Gastrocnemius medialis (tissue), 4 donors: Measurements from ENCODE around the gene ATP9B.

Experiments used
- POLR2A ChIP-seq, 2 donors: fragments of 450-650 bp; IDR thresholded peaks; one replicate each; pipeline ENCODE4 v1.6.1; 2017; ENCODE audit warnings: antibody characterized with exemption in 2 of 2, mild to moderate bottlenecking in 2 of 2, moderate library complexity in 2 of 2
- TF ChIP-seq, protein P1 (sequence below), 5 experiments: fragments of 450-650 bp in 3 of 5; fragments of 200-600 bp in 2 of 5; sonication (generic) in 2 of 5; IDR thresholded peaks in 4 of 5; conservative IDR thresholded peaks in 1 of 5; 1 replicate in 4 of 5; 2 replicates in 1 of 5; pipeline ENCODE4 v1.5.1; 2016 to 2019; ENCODE audit warnings: antibody characterized with exemption in 5 of 5, mild to moderate bottlenecking in 3 of 5, moderate library complexity in 3 of 5

- TF ChIP-seq, protein P1, sequence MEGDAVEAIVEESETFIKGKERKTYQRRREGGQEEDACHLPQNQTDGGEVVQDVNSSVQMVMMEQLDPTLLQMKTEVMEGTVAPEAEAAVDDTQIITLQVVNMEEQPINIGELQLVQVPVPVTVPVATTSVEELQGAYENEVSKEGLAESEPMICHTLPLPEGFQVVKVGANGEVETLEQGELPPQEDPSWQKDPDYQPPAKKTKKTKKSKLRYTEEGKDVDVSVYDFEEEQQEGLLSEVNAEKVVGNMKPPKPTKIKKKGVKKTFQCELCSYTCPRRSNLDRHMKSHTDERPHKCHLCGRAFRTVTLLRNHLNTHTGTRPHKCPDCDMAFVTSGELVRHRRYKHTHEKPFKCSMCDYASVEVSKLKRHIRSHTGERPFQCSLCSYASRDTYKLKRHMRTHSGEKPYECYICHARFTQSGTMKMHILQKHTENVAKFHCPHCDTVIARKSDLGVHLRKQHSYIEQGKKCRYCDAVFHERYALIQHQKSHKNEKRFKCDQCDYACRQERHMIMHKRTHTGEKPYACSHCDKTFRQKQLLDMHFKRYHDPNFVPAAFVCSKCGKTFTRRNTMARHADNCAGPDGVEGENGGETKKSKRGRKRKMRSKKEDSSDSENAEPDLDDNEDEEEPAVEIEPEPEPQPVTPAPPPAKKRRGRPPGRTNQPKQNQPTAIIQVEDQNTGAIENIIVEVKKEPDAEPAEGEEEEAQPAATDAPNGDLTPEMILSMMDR (IDR thresholded peaks at IDR 0.05 in 4 of 5, conservative IDR thresholded peaks at IDR 0.05 in 1 of 5): no peak
- no peak for TF ChIP-seq POLR2A (IDR thresholded peaks at IDR 0.05)
Observed at GRCh38 chr18:79367480-79367879, 298.3 kb downstream of the ATP9B start.
